Coronary artery (tissue), 2 donors: Measurements from ENCODE around the gene HSPB9.
A peak's percentile ranks its signal among the peaks of the same experiment; 100 is the strongest.

Experiments
- DNase-seq: peaks from one replicate; pipeline ENCODE4 v3.0.0-alpha.2; 2017; ENCODE audit warnings: low spot score
- H3K27ac ChIP-seq, 2 donors: fragments of 200-600 bp; sonication (generic); one replicate each; pipeline ENCODE4 v1.5.1; 2016 to 2019
- H3K4me3 ChIP-seq: fragments of 200-600 bp; sonication (generic); 2 replicates; pipeline ENCODE4 v1.5.1; 2016; ENCODE audit warnings: mild to moderate bottlenecking, moderate library complexity
- CTCF ChIP-seq: fragments of 200-600 bp; sonication (generic); IDR thresholded peaks from one replicate; pipeline ENCODE4 v1.5.1; 2019; ENCODE audit warnings: antibody characterized with exemption

The HSPB9 gene

GRCh38 chr17:42103221-42103954 is 19.2 kb upstream of the HSPB9 start:
- Histone ChIP-seq H3K4me3 (no peak overlapping the region), H3K27ac (no peak overlapping the region)
- DNase-seq, result no peak
- TF ChIP-seq CTCF, result no peak

- no peak overlapping the region for H3K27ac ChIP-seq
- H3K4me3 ChIP-seq, result no peak overlapping the region
- no peak for TF ChIP-seq CTCF
- DNase-seq, result no peak
These were observed 18.3 kb upstream of the HSPB9 start for GRCh38 chr17:42104264-42104663.

- H3K27ac ChIP-seq, result no peak overlapping the region
- no peak for DNase-seq
- H3K4me3 ChIP-seq, result no peak overlapping the region
- TF ChIP-seq CTCF, result no peak
These were observed 16.6 kb upstream of the HSPB9 start for GRCh38 chr17:42106009-42106408.

GRCh38 chr17:42107124-42107523 is 15.5 kb upstream of the HSPB9 start:
- Histone ChIP-seq H3K27ac (no peak overlapping the region), H3K4me3 (peak overlapping the region; percentile 48)
- DNase-seq, result no peak
- TF ChIP-seq CTCF, result no peak

GRCh38 chr17:42107597-42108576 is 14.7 kb upstream of the HSPB9 start:
- TF ChIP-seq CTCF, result no peak
- peak overlapping the region; percentile 48 for H3K4me3 ChIP-seq
- no peak for DNase-seq
- H3K27ac ChIP-seq, result no peak overlapping the region

- no peak for DNase-seq
- Histone ChIP-seq H3K27ac (no peak overlapping the region), H3K4me3 (no peak overlapping the region)
- no peak for TF ChIP-seq CTCF
These were observed 13.5 kb upstream of the HSPB9 start for GRCh38 chr17:42109086-42109485.
